ENCODE measurements around the gene NACC1. TPM values are rescaled to one million over a fixed set of nuclear protein-coding genes. Genes with fewer than 3 reads are reported as not detected.
A peak's percentile ranks its signal among the peaks of the same experiment; 100 is the strongest.

The NACC1 gene
- total and polyA plus RNA-seq, 8 donors: 7.0 to 25.3 (median 14.1) TPM

DNA sequence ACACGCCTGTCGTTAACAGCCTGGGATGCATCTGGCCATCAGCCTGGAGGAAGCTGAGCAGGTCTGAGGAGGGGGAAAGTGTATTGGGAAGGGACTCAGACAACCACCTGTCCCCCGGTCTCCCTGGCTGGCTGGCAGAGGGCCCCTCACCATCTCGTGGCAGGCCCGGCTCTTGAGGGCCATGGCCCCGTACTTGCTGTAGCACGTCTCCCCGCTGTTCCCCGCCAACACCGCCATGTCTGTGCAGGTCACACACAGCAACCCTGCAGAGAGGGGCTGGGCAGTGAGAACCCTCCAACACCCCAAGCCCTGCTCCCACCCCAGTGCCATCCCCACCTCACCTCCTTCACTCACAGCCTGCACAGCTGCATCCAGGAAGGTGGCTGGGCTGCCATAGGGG, 5.5 kb upstream of the NACC1 start:
- ATAC-seq (no peak), FAIRE-seq (no peak), DNase-seq (peak in 1 of 6 donors; percentile 74)
- WGBS, 2 donors: 90 to 98% methylated on average over 10 of the region's 10 CpGs
- TF ChIP-seq, protein P1, sequence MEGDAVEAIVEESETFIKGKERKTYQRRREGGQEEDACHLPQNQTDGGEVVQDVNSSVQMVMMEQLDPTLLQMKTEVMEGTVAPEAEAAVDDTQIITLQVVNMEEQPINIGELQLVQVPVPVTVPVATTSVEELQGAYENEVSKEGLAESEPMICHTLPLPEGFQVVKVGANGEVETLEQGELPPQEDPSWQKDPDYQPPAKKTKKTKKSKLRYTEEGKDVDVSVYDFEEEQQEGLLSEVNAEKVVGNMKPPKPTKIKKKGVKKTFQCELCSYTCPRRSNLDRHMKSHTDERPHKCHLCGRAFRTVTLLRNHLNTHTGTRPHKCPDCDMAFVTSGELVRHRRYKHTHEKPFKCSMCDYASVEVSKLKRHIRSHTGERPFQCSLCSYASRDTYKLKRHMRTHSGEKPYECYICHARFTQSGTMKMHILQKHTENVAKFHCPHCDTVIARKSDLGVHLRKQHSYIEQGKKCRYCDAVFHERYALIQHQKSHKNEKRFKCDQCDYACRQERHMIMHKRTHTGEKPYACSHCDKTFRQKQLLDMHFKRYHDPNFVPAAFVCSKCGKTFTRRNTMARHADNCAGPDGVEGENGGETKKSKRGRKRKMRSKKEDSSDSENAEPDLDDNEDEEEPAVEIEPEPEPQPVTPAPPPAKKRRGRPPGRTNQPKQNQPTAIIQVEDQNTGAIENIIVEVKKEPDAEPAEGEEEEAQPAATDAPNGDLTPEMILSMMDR (IDR thresholded peaks at IDR 0.05): no peak
- H3K9me3 ChIP-seq: no peaks in the 10 kb centered on the region
- no peak overlapping the region for H3K27ac ChIP-seq
- no peaks in the 10 kb centered on the region for H3K27me3 ChIP-seq
- H3K4me3 ChIP-seq: no peak overlapping the region
- H3K36me3 ChIP-seq: peaks cover 0 to 11% (median 0%) of the 10 kb centered on the region in 3 donors
- intact Hi-C loops (cut with DNase I): no loop called here
- H3K4me1 ChIP-seq: peaks cover 0 to 8% (median 4%) of the 10 kb centered on the region in 3 donors

DNA sequence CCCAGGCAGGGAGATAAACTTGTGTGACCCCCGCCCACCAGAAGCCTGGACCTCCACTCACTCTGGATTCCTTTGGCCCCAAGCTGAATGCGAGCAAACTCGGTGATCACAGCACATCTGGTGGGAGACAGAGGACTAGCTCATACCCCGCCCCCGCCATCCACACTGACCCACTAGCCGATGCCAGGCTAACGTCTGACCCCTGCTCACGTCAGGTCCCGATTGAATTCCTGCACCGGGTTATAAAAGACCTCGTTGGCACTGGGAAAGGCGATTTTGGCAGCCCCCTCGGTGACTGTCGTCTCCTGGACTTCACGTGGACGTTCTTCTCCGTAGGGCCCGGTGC, 2.2 kb upstream of the NACC1 start:
- Histone ChIP-seq H3K36me3 (peaks cover 0 to 11% (median 0%) of the 10 kb centered on the region in 3 donors), H3K27me3 (no peaks in the 10 kb centered on the region), H3K9me3 (no peaks in the 10 kb centered on the region), H3K27ac (no peak overlapping the region), H3K4me1 (peaks cover 4 to 18% (median 4%) of the 10 kb centered on the region in 3 donors), H3K4me3 (peak overlapping the region; percentile 74 to 99 (median 98))
- TF ChIP-seq, protein P1 (IDR thresholded peaks at IDR 0.05): no peak
- 0 to 1% methylated on average over 18 of the region's 18 CpGs for WGBS, 2 donors
- ATAC-seq (no peak), FAIRE-seq (no peak), DNase-seq (no peak)
- intact Hi-C loops (cut with DNase I): no loop called here

DNA sequence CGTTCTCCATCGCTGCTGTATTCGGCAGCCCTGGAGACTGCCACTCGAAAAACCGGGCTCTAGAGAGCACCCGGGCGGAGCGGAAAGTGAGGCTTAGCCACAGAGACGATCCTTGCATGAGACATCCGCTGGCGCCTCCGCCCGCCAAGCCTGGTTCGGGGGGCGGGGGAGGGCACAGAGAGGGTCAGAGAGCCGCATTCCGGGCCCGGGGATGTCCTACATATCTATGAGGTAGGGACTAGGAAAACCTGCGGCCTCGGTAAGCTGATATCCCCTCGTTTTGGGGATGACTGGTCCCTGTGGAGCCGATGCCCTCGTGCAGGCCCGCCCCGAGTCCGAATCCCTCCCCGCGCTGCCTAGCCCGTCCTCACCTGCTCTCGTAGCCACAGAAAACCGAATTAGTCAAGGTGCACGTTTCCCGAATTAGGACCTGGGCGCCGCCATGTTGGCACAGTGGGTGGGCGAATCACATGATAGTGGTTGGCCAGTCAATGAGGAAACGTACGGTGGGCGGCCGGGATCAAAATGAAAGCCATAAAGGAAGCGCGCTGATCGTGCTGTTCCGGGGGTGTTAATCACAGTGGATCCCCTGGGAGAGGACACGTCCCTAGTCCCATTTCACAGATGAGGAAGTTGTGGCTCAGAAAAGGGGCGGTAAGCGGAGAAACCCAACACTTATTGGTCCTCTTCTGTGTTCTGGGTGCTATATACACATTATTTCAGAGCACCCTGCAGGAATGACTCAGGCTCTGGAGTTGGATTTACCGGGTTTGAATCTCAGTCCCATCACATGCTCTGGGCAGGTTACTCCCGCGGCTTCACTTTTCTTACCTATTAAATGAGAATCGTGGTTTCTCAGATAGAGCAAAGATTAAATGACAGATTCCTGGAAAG, 1.5 kb upstream of the NACC1 start, which contains the start of gene TRMT1:
TSS of gene TRMT1 (minus strand) at position 459 of the 894 bp plus-strand sequence. CDS start at position 118, 341 bp downstream.
- Histone ChIP-seq H3K27me3 (no peaks in the 10 kb centered on the region), H3K4me3 (peak within 1 kb of the TSS; percentile 74 to 99 (median 98)), H3K27ac (peak within 1 kb of the TSS in 3 of 4 donors; percentile 57 to 68 (median 68)), H3K36me3 (peaks cover 0 to 11% (median 0%) of the 10 kb centered on the region in 3 donors), H3K9me3 (no peaks in the 10 kb centered on the region), H3K4me1 (peaks cover 4 to 18% (median 4%) of the 10 kb centered on the region in 3 donors)
- 0% methylated on average over 51 of the region's 51 CpGs for WGBS, 2 donors
- intact Hi-C loops (cut with DNase I): no loop called here
- ATAC-seq (peak; percentile 83 to 88 (median 85)), FAIRE-seq (peak; percentile 37), DNase-seq (peak; percentile 86 to 95 (median 93))
- TF ChIP-seq, protein P1 (IDR thresholded peaks at IDR 0.05): no peak

DNA sequence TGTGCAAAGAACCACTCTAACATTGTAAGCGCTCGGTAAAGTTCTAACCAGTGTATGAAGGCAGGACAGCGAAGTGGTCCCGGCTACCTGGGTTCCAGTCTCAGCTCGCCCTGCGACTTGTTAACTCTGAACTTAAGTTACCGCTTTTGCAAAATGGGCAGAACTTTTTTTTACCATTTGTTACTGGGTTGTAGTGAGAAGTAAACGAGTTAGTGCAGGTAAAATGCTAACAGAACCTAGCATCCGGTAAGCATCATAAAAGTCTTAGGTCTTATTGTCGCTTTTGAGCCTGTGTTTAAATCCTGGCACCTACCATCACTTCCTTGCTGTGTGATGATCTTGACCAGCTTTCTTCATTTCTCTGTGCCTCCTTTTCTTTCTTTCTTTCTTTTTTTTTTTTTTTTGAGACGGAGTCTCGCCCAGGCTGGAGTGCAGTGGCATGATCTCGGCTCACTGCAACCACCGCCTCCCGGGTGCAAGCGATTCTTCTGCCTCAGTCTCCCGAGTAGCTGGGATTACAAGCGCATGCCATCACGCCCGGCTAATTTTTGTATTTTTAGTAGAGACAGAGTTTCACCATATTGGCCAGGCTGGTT, 790 bp upstream of the NACC1 start:
- TF ChIP-seq, protein P1 (IDR thresholded peaks at IDR 0.05): no peak
- Histone ChIP-seq H3K4me1 (peaks cover 4 to 18% (median 4%) of the 10 kb centered on the region in 3 donors), H3K27me3 (no peaks in the 10 kb centered on the region), H3K27ac (peak overlapping the region in 3 of 4 donors; percentile 48 to 68 (median 68)), H3K9me3 (no peaks in the 10 kb centered on the region), H3K36me3 (peaks cover 0 to 11% (median 0%) of the 10 kb centered on the region in 3 donors), H3K4me3 (peak overlapping the region; percentile 74 to 99 (median 98))
- DNase-seq: no peak
- intact Hi-C loops (cut with DNase I): no loop called here
- WGBS, 2 donors: 9 to 10% methylated on average over 20 of the region's 20 CpGs
- ATAC-seq: peak; percentile 4 to 31 (median 14)
- FAIRE-seq: no peak
